Lung (tissue), 12 donors: Measurements from ENCODE around the gene DCST1. TPM values are rescaled to one million over a fixed set of nuclear protein-coding genes. Genes with fewer than 3 reads are reported as not detected.

Experiments
- ATAC-seq: fragments of 200-7000 bp; cut with Tn5 transposase; one replicate; pipeline ENCODE4 v1.9.1; 2020; ENCODE audit warnings: moderate number of reproducible peaks; ENCODE audit not compliant: insufficient read depth, low FRiP score
- DNase-seq, 3 donors: peaks; one replicate each; pipeline ENCODE4 v3.0.0-alpha.2; 2013 to 2017
- H3K27ac ChIP-seq, 2 donors: one replicate each; pipeline ENCODE4 v1.5.1; 2013; ENCODE audit warnings: mild to moderate bottlenecking in 2 of 2, moderate library complexity in 2 of 2, control low read depth in 1 of 2, inconsistent platforms in 1 of 2, low read depth in 1 of 2, low read length in 1 of 2
- H3K27me3 ChIP-seq, 3 donors: one replicate each; pipeline ENCODE4 v1.5.1; 2013; ENCODE audit warnings: low read length in 2 of 3; ENCODE audit not compliant: control insufficient read depth in 3 of 3, insufficient read depth in 3 of 3
- H3K36me3 ChIP-seq, 4 donors: one replicate each; pipeline ENCODE4 v1.5.1; 2013; ENCODE audit warnings: low read length in 4 of 4, mild to moderate bottlenecking in 1 of 4, moderate library complexity in 1 of 4; ENCODE audit not compliant: control insufficient read depth in 4 of 4, insufficient read depth in 4 of 4
- H3K4me1 ChIP-seq, 5 donors: one replicate each; pipeline ENCODE4 v1.5.1; 2013; ENCODE audit warnings: low read length in 5 of 5, mild to moderate bottlenecking in 2 of 5, moderate library complexity in 1 of 5; ENCODE audit not compliant: control insufficient read depth in 5 of 5, insufficient read depth in 5 of 5
- H3K4me3 ChIP-seq: one replicate; pipeline ENCODE4 v1.5.1; 2013; ENCODE audit warnings: mild to moderate bottlenecking, control low read depth, moderate library complexity
- H3K9ac ChIP-seq, 2 donors: one replicate each; pipeline ENCODE4 v1.5.1; 2013; ENCODE audit warnings: low read length in 2 of 2, control low read depth in 1 of 2; ENCODE audit not compliant: insufficient read depth in 1 of 2
- H3K9me3 ChIP-seq, 4 donors: one replicate each; pipeline ENCODE4 v1.5.1; 2013; ENCODE audit warnings: low read length in 3 of 4, mild to moderate bottlenecking in 1 of 4, moderate library complexity in 1 of 4; ENCODE audit not compliant: control insufficient read depth in 4 of 4, insufficient read depth in 3 of 4
- CTCF ChIP-seq: IDR thresholded peaks from 2 replicates; pipeline ENCODE4 v1.5.1; 2012; ENCODE audit warnings: mild to moderate bottlenecking; ENCODE audit errors: control extremely low read depth, extremely low read depth
- WGBS, 2 donors: extraction: QIAGEN DNeasy Blood & Tissue Kit; methylation state at CpG; one replicate each; pipeline ENCODE4 v1.1.7; 2013; 5-methylcytosine and 5-hydroxymethylcytosine counted together
- polyA plus RNA-seq, 2 donors: library from polyadenylated mRNA; stranded (reverse); fragments of 200-250 nt; gene quantifications; one replicate each; pipeline ENCODE4 v1.2.1, GENCODE V29; 2013
- total RNA-seq, 2 donors: library from RNA; depleted of rRNA in 1 of 2; stranded (reverse); fragments of >200 nt in 1 of 2; gene quantifications; one replicate each; pipeline ENCODE4 v1.2.1, GENCODE V29; 2014 to 2021
- donor health status: control.
- donor health status: control.
- donor health status: Bipolar disorder and iron deficiency.
- donor health status: healthy.
- donor health status: DM: yes; HTN: yes; CAD: no.

Gene DCST1
- total and polyA plus RNA-seq, 4 donors, result 0.08 to 0.20 TPM; not detected in 2

GRCh38 chr1:155026588-155026987 is 7.0 kb upstream of the DCST1 start:
- ATAC-seq (peak; percentile 32), DNase-seq (no peak)
- WGBS, 2 donors, result 90 to 94% methylated on average over 6 of the region's 6 CpGs

GRCh38 chr1:155029513-155030242 is 3.9 kb upstream of the DCST1 start:
- no peak overlapping the region for H3K9ac ChIP-seq
- no peaks in the 10 kb centered on the region for H3K36me3 ChIP-seq
- ATAC-seq (no peak), DNase-seq (no peak)
- no peak overlapping the region for H3K27ac ChIP-seq
- no peak for TF ChIP-seq CTCF
- WGBS, 2 donors, result 86 to 89% methylated on average over 15 to 16 of the region's 16 CpGs
- no peaks in the 10 kb centered on the region for H3K4me1 ChIP-seq
- H3K27me3 ChIP-seq, result no peaks in the 10 kb centered on the region
- H3K9me3 ChIP-seq, result no peaks in the 10 kb centered on the region
- no peak overlapping the region for H3K4me3 ChIP-seq

More at GRCh38 chr1:155026588-155026987, 7.0 kb upstream of the DCST1 start:
- Histone ChIP-seq H3K9me3 (no peaks in the 10 kb centered on the region), H3K27ac (no peak overlapping the region), H3K9ac (no peak overlapping the region), H3K4me1 (no peaks in the 10 kb centered on the region), H3K4me3 (no peak overlapping the region), H3K27me3 (no peaks in the 10 kb centered on the region), H3K36me3 (no peaks in the 10 kb centered on the region)
- no peak for TF ChIP-seq CTCF

- ATAC-seq, result no peak
- no peak for DNase-seq
- no peak overlapping the region for H3K27ac ChIP-seq
Observed at GRCh38 chr1:155030243-155030795, 3.3 kb upstream of the DCST1 start.

More at GRCh38 chr1:155030243-155030795, 3.3 kb upstream of the DCST1 start:
- H3K9me3 ChIP-seq, result no peaks in the 10 kb centered on the region
- H3K27me3 ChIP-seq, result no peaks in the 10 kb centered on the region
- H3K4me1 ChIP-seq, result no peaks in the 10 kb centered on the region
- no peak overlapping the region for H3K9ac ChIP-seq
- WGBS, 2 donors, result 87 to 88% methylated on average over 14 to 15 of the region's 15 CpGs
- no peaks in the 10 kb centered on the region for H3K36me3 ChIP-seq
- H3K4me3 ChIP-seq, result no peak overlapping the region
- TF ChIP-seq CTCF, result no peak
